Right cardiac atrium (tissue), 5 donors: ENCODE measurements around the gene CSTPP1. TPM values are rescaled to one million over a fixed set of nuclear protein-coding genes. Genes with fewer than 3 reads are reported as not detected.

ENCODE experiments used
- ATAC-seq, 2 donors: fragments of 200-7000 bp; cut with Tn5 transposase; one replicate each; pipeline versions ENCODE4 v1.8.0 to v1.9.1; 2020; ENCODE audit warnings: moderate library complexity in 2 of 2, mild to moderate bottlenecking in 1 of 2
- DNase-seq, 3 donors: peaks; one replicate each; pipeline ENCODE4 v3.0.0-alpha.2; 2020
- H3K27ac ChIP-seq: one replicate; pipeline ENCODE4 v1.5.1; 2013; ENCODE audit warnings: mild to moderate bottlenecking, low read length, control low read depth, moderate library complexity
- H3K27me3 ChIP-seq: one replicate; pipeline ENCODE4 v1.6.1; 2013; ENCODE audit not compliant: control insufficient read depth, insufficient read depth
- H3K4me1 ChIP-seq: one replicate; pipeline ENCODE4 v1.6.1; 2013; ENCODE audit warnings: low read length; ENCODE audit not compliant: control insufficient read depth, insufficient read depth
- H3K4me3 ChIP-seq: one replicate; pipeline ENCODE4 v1.5.1; 2013; ENCODE audit warnings: low read length, control low read depth
- H3K9me3 ChIP-seq: one replicate; pipeline ENCODE4 v1.6.1; 2013; ENCODE audit warnings: low read length; ENCODE audit not compliant: control insufficient read depth
- WGBS: extraction: QIAGEN DNeasy Blood & Tissue Kit; methylation state at CpG from one replicate; pipeline ENCODE4 v1.1.7; 2013; 5-methylcytosine and 5-hydroxymethylcytosine counted together
- intact Hi-C, 4 donors: fragments of 100-400 bp; cut with DNase I; formaldehyde crosslinking; loops; one replicate each; pipeline versions ENCODE4 v1.11.0 to v1.14.0; 2022 to 2023
- long read RNA-seq, 4 donors: library from polyadenylated mRNA; unstranded; transcript quantifications; one replicate each; pipeline ENCODE4 v2.0.0, GENCODE V29; 2020 to 2021
- polyA plus RNA-seq: library from polyadenylated mRNA; stranded (reverse); fragments of 200-250 nt; gene quantifications from one replicate; pipeline ENCODE4 v1.2.3, GENCODE V29; 2013
- total RNA-seq, 4 donors: library from RNA; stranded (reverse); fragmentation: NEBNext Ultra II Directional; extraction: Animal tissue kit (Norgen Biotek cat#: 25700); gene quantifications; one replicate each; pipeline ENCODE4 v1.2.1, GENCODE V29; 2021
- donor health status: healthy with polysubstance abuse.
- donor health status: DM: no; HTN: yes; CAD: no.
- donor health status: DM: no; HTN: no; CAD: no.
- donor health status: DM: no; HTN: yes; CAD: no; lungs with severe emphysema.
- donor health status: DM: yes; HTN: yes; CAD: no.

Gene CSTPP1, protein sequence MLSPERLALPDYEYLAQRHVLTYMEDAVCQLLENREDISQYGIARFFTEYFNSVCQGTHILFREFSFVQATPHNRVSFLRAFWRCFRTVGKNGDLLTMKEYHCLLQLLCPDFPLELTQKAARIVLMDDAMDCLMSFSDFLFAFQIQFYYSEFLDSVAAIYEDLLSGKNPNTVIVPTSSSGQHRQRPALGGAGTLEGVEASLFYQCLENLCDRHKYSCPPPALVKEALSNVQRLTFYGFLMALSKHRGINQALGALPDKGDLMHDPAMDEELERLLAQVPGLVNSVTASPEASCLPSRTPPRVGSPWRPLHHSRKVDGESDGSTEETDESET
- total RNA-seq, result 10 to 100 TPM; 12.7 to 17.5 (median 16.3) TPM
- 14.5 TPM for polyA plus RNA-seq
- long read RNA-seq, donor 1, transcript C11orf49-201 (9 exons, 1,645 nt), result major isoform, 35 of 49 reads
- long read RNA-seq, donor 1, transcript C11orf49-204 (8 exons, 1,916 nt), result minor isoform, 6 of 49 reads
- long read RNA-seq, donor 1, partial matches to known transcripts, result 1 of 49 reads
- long read RNA-seq, donor 1, other reads (novel, unspliced or antisense), result 3 of 49 reads
- long read RNA-seq, donor 2, transcript C11orf49-201 (9 exons, 1,645 nt), result major isoform, 10 of 16 reads
- long read RNA-seq, donor 2, partial matches to known transcripts, result 2 of 16 reads
- long read RNA-seq, donor 2, other reads (novel, unspliced or antisense), result 1 of 16 reads
- long read RNA-seq, donor 3, transcript C11orf49-201 (9 exons, 1,645 nt), result major isoform, 56 of 99 reads
- long read RNA-seq, donor 3, transcript C11orf49-207 (8 exons, 1,527 nt), result minor isoform, 5 of 99 reads
- long read RNA-seq, donor 3, transcript C11orf49-204 (8 exons, 1,916 nt), result minor isoform, 15 of 99 reads
- long read RNA-seq, donor 3, partial matches to known transcripts, result 7 of 99 reads
- long read RNA-seq, donor 3, other reads (novel, unspliced or antisense), result 9 of 99 reads
- long read RNA-seq, donor 4, transcript C11orf49-201 (9 exons, 1,645 nt), result major isoform, 13 of 18 reads
- long read RNA-seq, donor 4, partial matches to known transcripts, result 0 of 18 reads
- long read RNA-seq, donor 4, other reads (novel, unspliced or antisense), result 0 of 18 reads

DNA sequence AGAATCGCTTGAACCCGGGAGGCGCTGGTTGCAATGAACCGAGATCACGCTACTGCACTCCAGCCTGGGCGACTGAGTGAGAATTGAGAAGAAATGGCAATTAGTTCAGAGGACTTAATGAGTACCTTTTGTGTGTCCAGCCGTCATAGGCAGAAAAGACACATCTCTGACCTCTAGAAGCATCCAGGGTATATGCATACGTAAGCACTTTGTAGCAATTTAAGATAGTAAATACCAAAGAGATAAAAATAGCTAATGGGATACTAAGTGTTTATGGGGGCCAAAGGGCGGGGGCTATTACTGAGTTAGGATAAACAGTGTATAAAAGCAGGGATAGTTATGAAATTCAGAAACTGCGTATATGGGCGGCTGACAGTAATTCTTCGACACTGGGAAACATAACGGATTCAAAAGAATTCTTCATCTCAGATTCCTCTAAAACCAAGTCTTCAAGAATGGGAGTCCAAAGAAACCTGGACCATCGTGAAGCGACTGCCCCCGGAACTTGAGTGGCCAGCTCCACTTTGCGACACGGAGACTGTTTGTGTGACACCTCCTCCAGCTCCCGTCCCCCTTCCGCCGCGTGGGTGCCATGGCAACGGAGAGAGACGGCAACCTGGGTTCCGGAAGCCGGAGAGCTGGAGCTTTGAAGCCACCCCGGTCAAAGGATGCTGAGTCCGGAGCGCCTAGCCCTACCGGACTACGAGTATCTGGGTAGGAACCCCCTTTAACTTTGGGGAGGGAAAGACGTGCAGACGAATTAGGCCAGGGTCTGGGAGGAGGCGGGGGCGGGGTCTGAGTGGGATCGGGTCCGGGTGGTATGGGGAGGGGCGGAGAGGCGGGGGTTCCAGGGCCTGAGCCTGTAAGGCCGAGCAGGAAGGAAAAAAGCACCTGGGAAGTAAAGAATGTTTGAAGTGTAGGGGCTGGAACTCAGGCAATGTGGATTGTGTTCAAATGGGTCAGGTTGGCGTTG is at the start of gene CSTPP1:
Gene CSTPP1 (plus strand): TSS at position 624 of the 973 bp plus-strand sequence. CDS start 45 bp downstream, at position 669.
- H3K9me3 ChIP-seq, result no peaks in the 10 kb centered on the region
- ATAC-seq (peak; percentile 94 to 97), DNase-seq (peak; percentile 95 to 97 (median 97))
- H3K27me3 ChIP-seq, result no peaks in the 10 kb centered on the region
- 21% methylated on average over 41 of the region's 41 CpGs for WGBS
- intact Hi-C loops, result no loop called here
- peak within 1 kb of the TSS; percentile 1 for H3K27ac ChIP-seq
- H3K4me3 ChIP-seq, result peak within 1 kb of the TSS; percentile 78
- no peaks in the 10 kb centered on the region for H3K4me1 ChIP-seq

DNA sequence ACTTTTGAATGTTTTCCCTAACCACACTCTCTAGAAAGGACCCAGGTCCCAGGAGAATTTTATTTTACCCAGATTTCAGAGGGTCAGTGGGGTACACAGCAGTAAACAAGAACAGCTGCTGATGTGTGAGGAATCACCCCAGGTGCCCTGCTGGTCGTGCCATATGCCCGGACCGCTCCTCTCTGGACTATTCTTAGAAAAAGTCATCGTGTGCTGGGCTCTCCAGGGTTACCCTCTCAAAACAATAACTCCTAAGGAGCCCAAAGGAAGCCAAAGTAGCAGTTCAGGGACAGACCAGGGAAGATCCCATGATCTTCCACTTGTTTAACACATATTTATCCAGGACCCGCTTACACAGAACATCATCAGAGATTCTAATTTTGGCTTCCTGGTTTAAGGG is 47.9 kb upstream of the CSTPP1 start:
- ATAC-seq (no peak), DNase-seq (no peak)
- Histone ChIP-seq H3K9me3 (no peaks in the 10 kb centered on the region), H3K4me1 (no peaks in the 10 kb centered on the region), H3K27ac (no peak overlapping the region), H3K4me3 (no peak overlapping the region), H3K27me3 (no peaks in the 10 kb centered on the region)
- intact Hi-C loops, result loop anchor here in 3 of 4 donors (2.0 kb wide), 2 partner anchors 264 to 266 kb away; no protein-coding TSS in a partner anchor
- 86% methylated on average over 5 of the region's 5 CpGs for WGBS

- intact Hi-C loops, result loop anchor here in 3 of 4 donors (2.0 kb wide), 2 partner anchors 264 to 266 kb away; no protein-coding TSS in a partner anchor
- no peak overlapping the region for H3K27ac ChIP-seq
- H3K9me3 ChIP-seq, result no peaks in the 10 kb centered on the region
- H3K27me3 ChIP-seq, result no peaks in the 10 kb centered on the region
- H3K4me3 ChIP-seq, result no peak overlapping the region
- peak in 1 of 2 donors; percentile 28 for ATAC-seq
- H3K4me1 ChIP-seq, result no peaks in the 10 kb centered on the region
- DNase-seq, result no peak
- 80% methylated on average over 7 of the region's 7 CpGs for WGBS
Measured at GRCh38 chr11:46889251-46889650, 47.3 kb upstream of the CSTPP1 start.

- no peaks in the 10 kb centered on the region for H3K9me3 ChIP-seq
- peak; percentile 75 to 77 for ATAC-seq
- no peaks in the 10 kb centered on the region for H3K4me1 ChIP-seq
- 66% methylated on average over 23 of the region's 23 CpGs for WGBS
- intact Hi-C loops, result loop anchor here in 3 of 4 donors (2.0 kb wide), 2 partner anchors 263 to 265 kb away; no protein-coding TSS in a partner anchor
- no peaks in the 10 kb centered on the region for H3K27me3 ChIP-seq
- peak in 2 of 3 donors; percentile 47 to 71 for DNase-seq
- H3K27ac ChIP-seq, result no peak overlapping the region
- no peak overlapping the region for H3K4me3 ChIP-seq
Measured at GRCh38 chr11:46889689-46890475, 46.7 kb upstream of the CSTPP1 start.

DNA sequence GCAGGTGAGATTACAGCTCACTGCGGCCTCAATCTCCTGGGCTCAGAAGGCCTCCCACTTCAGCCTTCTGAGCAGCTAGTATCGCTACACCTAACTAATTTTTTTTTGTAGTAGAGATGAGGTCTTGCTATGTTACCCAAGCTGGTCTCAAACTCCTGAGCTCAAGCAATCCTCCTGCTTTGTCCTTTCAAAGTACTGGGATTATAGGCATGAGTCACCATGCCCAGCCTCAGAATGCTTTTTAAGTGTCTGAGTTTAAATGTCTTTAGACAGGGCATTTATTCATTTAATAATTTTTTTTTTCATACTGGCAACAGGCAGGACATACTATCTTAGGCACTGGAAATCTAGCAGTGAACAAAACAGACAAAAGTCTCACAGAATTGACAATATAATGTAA is 45.9 kb upstream of the CSTPP1 start:
- no peak for DNase-seq
- Histone ChIP-seq H3K4me1 (no peaks in the 10 kb centered on the region), H3K9me3 (no peaks in the 10 kb centered on the region), H3K4me3 (no peak overlapping the region), H3K27ac (no peak overlapping the region), H3K27me3 (no peaks in the 10 kb centered on the region)
- WGBS, result 96% methylated on average over 2 of the region's 2 CpGs
- intact Hi-C loops, result no loop called here
- ATAC-seq, result no peak

DNA sequence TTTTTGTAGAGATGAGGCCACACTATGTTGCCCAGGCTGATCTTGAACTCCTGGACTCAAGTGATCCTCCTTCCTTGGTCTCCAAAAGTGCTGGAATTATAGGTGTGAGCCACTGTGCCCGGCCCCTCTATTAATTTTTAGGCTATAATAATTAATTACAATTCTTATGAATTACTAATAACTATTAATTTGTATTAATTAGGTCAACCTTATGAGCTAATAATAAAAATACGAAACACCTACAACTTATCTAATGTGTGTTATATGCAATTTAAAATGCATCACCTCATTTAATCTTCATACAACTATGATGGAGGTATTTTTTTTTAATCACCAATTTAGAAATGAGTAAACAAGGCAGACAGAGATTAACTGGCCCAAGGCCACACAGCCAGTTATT is 44.5 kb upstream of the CSTPP1 start:
- 89% methylated on average over 2 of the region's 2 CpGs for WGBS
- no peak overlapping the region for H3K27ac ChIP-seq
- DNase-seq, result no peak
- no peaks in the 10 kb centered on the region for H3K9me3 ChIP-seq
- H3K4me3 ChIP-seq, result no peak overlapping the region
- intact Hi-C loops, result no loop called here
- no peaks in the 10 kb centered on the region for H3K4me1 ChIP-seq
- no peaks in the 10 kb centered on the region for H3K27me3 ChIP-seq
- no peak for ATAC-seq

DNA sequence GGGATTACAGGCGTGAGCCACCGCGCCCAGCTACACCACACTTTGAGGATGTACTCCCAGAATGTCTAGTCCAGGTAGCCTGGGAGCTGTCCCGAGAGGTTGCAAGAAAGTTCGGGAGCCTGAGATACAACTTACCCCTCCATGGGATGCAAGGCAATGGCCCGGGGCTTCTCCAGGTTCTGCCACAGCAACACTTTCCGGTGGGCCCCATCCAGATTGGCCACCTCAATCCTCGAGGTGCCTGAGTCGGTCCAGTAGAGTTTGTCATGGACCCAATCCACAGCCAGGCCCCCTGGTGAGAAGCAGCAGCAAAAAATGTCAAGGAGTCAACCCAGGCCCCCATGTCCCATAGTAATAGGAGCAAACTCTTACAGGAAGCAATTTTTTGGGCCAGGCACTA is 43.7 kb upstream of the CSTPP1 start:
- DNase-seq (no peak), ATAC-seq (no peak)
- 90% methylated on average over 9 of the region's 9 CpGs for WGBS
- no peaks in the 10 kb centered on the region for H3K9me3 ChIP-seq
- no peaks in the 10 kb centered on the region for H3K27me3 ChIP-seq
- intact Hi-C loops, result no loop called here
- H3K27ac ChIP-seq, result no peak overlapping the region
- H3K4me1 ChIP-seq, result no peaks in the 10 kb centered on the region
- no peak overlapping the region for H3K4me3 ChIP-seq

DNA sequence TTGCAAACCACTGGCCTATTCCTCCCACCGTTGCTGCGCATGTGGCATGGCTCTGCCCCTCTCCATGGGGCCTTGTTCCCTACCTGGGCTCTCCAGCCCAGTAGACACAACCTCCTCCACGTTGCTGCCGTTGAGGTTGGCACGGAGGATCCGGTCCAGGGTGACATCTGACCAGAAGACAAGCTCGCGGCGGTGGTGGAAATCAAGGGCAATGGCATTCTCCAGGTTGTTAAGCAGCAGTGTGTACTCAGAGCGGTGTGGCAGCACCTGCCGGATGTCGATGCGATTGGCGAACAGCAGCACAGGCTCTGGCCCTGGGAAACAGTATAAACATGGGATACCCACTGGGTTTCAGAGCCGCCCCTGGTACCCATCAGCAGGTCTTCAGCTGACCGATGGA is 42.1 kb upstream of the CSTPP1 start:
- Histone ChIP-seq H3K9me3 (no peaks in the 10 kb centered on the region), H3K4me3 (no peak overlapping the region), H3K4me1 (no peaks in the 10 kb centered on the region), H3K27me3 (no peaks in the 10 kb centered on the region), H3K27ac (no peak overlapping the region)
- ATAC-seq (no peak), DNase-seq (no peak)
- intact Hi-C loops, result no loop called here
- 94% methylated on average over 16 of the region's 16 CpGs for WGBS

GRCh38 chr11:46894961-46895360 is 41.6 kb upstream of the CSTPP1 start:
- H3K27me3 ChIP-seq, result no peaks in the 10 kb centered on the region
- no peak for DNase-seq
- H3K4me1 ChIP-seq, result no peaks in the 10 kb centered on the region
- H3K4me3 ChIP-seq, result no peak overlapping the region
- no peaks in the 10 kb centered on the region for H3K9me3 ChIP-seq
- WGBS, result 92% methylated on average over 10 of the region's 10 CpGs
- ATAC-seq, result no peak
- H3K27ac ChIP-seq, result no peak overlapping the region
- intact Hi-C loops, result no loop called here
